Spleen (tissue), 11 donors: ENCODE results near the gene CCL18. TPM values are rescaled to one million over a fixed set of nuclear protein-coding genes. Genes with fewer than 3 reads are reported as not detected.
A peak's percentile ranks its signal among the peaks of the same experiment; 100 is the strongest.
"Not testable (repeated sequence)": the region's sequence is repeated elsewhere in the genome, so short reads cannot be mapped to it uniquely, and the experiment has no call there.

ENCODE experiments used
- DNase-seq: peaks from one replicate; pipeline ENCODE4 v3.0.0-alpha.2; 2020
- H3K27ac ChIP-seq, 8 donors: fragments of 200-600 bp; sonication (generic) in 7 of 8; 1 replicate in 4 of 8; 2 replicates in 4 of 8; pipeline versions ENCODE4 v1.5.0 to v1.8.0; 2016 to 2021; ENCODE audit warnings: inconsistent platforms in 4 of 8, mild to moderate bottlenecking in 4 of 8, moderate library complexity in 1 of 8
- H3K27me3 ChIP-seq, 7 donors: fragments of 200-600 bp; sonication (generic) in 6 of 7; replicated peaks in 1 of 7; 1 replicate in 4 of 7; 2 replicates in 3 of 7; pipeline versions ENCODE4 v1.5.0 to v1.8.0; 2016 to 2021; ENCODE audit warnings: inconsistent platforms in 3 of 7, mild to moderate bottlenecking in 1 of 7
- H3K36me3 ChIP-seq, 6 donors: fragments of 200-600 bp; sonication (generic) in 5 of 6; 1 replicate in 4 of 6; 2 replicates in 2 of 6; pipeline versions ENCODE4 v1.5.0 to v1.8.0; 2016 to 2021; ENCODE audit warnings: inconsistent platforms in 2 of 6
- H3K4me1 ChIP-seq, 6 donors: fragments of 200-600 bp; sonication (generic) in 5 of 6; 1 replicate in 3 of 6; 2 replicates in 3 of 6; pipeline versions ENCODE4 v1.5.0 to v1.8.0; 2016 to 2021; ENCODE audit warnings: inconsistent platforms in 3 of 6
- H3K4me3 ChIP-seq, 8 donors: fragments of 200-600 bp; sonication (generic) in 7 of 8; 1 replicate in 4 of 8; 2 replicates in 4 of 8; pipeline versions ENCODE4 v1.5.0 to v1.8.0; 2016 to 2021; ENCODE audit warnings: inconsistent platforms in 4 of 8, mild to moderate bottlenecking in 4 of 8, moderate library complexity in 2 of 8
- H3K9me3 ChIP-seq, 8 donors: fragments of 200-600 bp; sonication (generic) in 7 of 8; 1 replicate in 4 of 8; 2 replicates in 4 of 8; pipeline versions ENCODE4 v1.5.0 to v1.8.0; 2016 to 2021; ENCODE audit warnings: inconsistent platforms in 4 of 8
- POLR2A ChIP-seq, 3 donors: fragments of 450-650 bp; IDR thresholded peaks; one replicate each; pipeline ENCODE4 v1.5.1; 2017; ENCODE audit warnings: antibody characterized with exemption in 3 of 3, mild to moderate bottlenecking in 1 of 3
- POLR2AphosphoS5 ChIP-seq, 3 donors: sonication (generic); formaldehyde crosslinking; IDR thresholded peaks; one replicate each; pipeline ENCODE4 v1.5.1; 2017; ENCODE audit warnings: antibody characterized with exemption in 3 of 3
- WGBS, 5 donors: extraction: QIAGEN DNeasy Blood & Tissue Kit in 3 of 5; methylation state at CpG; one replicate each; pipeline versions ENCODE4 v1.1.5 to v1.1.7; 2013 to 2018; 5-methylcytosine and 5-hydroxymethylcytosine counted together
- intact Hi-C: fragments of 100-400 bp; cut with DNase I; formaldehyde crosslinking; loops from one replicate; pipeline ENCODE4 v1.15.0; 2023; ENCODE audit warnings: low total_unique reads
- polyA plus RNA-seq, 3 donors: library from polyadenylated mRNA; stranded (reverse); fragments of 200-250 nt; gene quantifications; one replicate each; pipeline ENCODE4 v1.2.1, GENCODE V29; 2013
- total RNA-seq, 7 donors: library from RNA; depleted of rRNA in 3 of 7; stranded (reverse); fragments of >200 nt in 3 of 7; fragmentation: NEBNext Ultra II Directional in 4 of 7; extraction: Animal tissue kit (Norgen Biotek cat#: 25700) in 4 of 7; gene quantifications; one replicate each; pipeline versions ENCODE4 v1.1.0 to v1.2.1, GENCODE V29; 2016 to 2021
- TF ChIP-seq, protein P1 (sequence below), 11 experiments: fragments of 200-600 bp in 7 of 11; fragments of 450-650 bp in 4 of 11; sonication (generic) in 4 of 11; IDR thresholded peaks in 8 of 11; conservative IDR thresholded peaks in 3 of 11; 1 replicate in 7 of 11; 2 replicates in 4 of 11; pipeline versions ENCODE4 v1.4.0 to v1.8.0; 2016 to 2021; ENCODE audit warnings: antibody characterized with exemption in 11 of 11, inconsistent platforms in 4 of 11, mild to moderate bottlenecking in 1 of 11
- donor health status: healthy with polysubstance abuse.
- donor health status: DM: no; HTN: no; CAD: no; lungs with moderate emphysema.
- donor health status: DM: no; HTN: no; CAD: no.
- donor health status: Bipolar disorder and iron deficiency.
- donor health status: healthy.
- donor health status: DM: no; HTN: no; CAD: no.
- donor health status: DM: yes; HTN: yes; CAD: no.

Gene CCL18
- total and polyA plus RNA-seq, 10 donors = 5.2 to 109 (median 12.4) TPM

DNA sequence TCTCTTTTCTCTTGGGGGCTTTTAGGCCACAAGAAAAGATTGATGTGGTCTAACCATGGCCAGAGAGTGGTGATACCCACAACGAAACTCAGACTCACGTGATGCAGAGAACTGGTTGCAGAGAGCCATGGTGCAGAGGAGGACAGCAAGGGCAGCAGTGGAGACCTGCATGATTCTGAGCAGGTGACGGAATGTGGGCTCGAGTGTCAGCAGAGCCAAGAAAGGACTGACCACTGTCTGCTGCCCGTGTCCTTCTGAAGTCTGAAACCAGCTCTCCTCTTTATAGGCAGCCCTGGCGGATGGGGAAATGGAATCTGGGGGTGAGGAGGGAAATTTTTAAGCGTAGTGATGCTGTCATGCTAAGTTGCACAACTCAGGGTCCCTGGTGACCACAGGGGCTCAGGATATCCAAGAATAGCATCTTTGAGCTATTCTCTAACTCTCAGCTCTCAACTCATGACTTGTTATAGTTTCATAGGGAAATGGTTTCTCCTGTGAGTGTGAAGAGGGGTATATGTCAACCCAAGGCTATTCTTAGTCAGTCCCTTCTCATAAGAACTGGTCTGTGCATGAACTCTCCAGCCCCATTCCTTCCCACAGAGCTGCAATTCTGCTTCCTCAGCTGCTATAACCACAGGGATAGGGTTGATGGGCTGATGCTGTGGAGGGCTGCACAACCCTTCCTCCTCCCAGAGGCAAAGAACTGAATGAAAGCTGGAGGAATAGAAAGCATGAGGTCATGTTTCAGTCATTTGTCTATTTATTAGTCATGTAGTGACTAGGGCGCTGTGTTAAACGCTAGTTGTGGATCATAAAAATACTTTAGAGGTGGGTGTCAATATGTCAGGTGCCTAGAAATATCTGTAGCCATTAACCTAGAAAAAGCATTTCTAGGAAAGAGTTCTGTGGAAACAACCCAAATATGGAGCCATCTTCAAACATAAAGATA is 26.1 kb downstream of the CCL18 start, which contains the start of gene CCL3:
TSS of gene CCL3 (minus strand) at position 256 of the 949 bp plus-strand sequence. CDS start at position 171, 85 bp downstream.
- Histone ChIP-seq H3K36me3 (no peaks in the 10 kb centered on the region), H3K27me3 (no peaks in the 10 kb centered on the region), H3K4me3 (peak within 1 kb of the TSS in 4 of 8 donors; percentile 15 to 59 (median 26)), H3K4me1 (peaks cover 10 to 88% (median 51%) of the 10 kb centered on the region in 6 donors), H3K9me3 (no peaks in the 10 kb centered on the region), H3K27ac (peak within 1 kb of the TSS in 7 of 8 donors; percentile 51 to 89 (median 73))
- peak in 2 of 3 donors; percentile 14 to 34 for TF ChIP-seq POLR2A (IDR thresholded peaks at IDR 0.05)
- TF ChIP-seq, protein P1, sequence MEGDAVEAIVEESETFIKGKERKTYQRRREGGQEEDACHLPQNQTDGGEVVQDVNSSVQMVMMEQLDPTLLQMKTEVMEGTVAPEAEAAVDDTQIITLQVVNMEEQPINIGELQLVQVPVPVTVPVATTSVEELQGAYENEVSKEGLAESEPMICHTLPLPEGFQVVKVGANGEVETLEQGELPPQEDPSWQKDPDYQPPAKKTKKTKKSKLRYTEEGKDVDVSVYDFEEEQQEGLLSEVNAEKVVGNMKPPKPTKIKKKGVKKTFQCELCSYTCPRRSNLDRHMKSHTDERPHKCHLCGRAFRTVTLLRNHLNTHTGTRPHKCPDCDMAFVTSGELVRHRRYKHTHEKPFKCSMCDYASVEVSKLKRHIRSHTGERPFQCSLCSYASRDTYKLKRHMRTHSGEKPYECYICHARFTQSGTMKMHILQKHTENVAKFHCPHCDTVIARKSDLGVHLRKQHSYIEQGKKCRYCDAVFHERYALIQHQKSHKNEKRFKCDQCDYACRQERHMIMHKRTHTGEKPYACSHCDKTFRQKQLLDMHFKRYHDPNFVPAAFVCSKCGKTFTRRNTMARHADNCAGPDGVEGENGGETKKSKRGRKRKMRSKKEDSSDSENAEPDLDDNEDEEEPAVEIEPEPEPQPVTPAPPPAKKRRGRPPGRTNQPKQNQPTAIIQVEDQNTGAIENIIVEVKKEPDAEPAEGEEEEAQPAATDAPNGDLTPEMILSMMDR (IDR thresholded peaks at IDR 0.05 in 8 of 11, conservative IDR thresholded peaks at IDR 0.05 in 3 of 11) = no peak
- TF ChIP-seq POLR2AphosphoS5 (IDR thresholded peaks at IDR 0.05) = peak in 2 of 3 donors; percentile 71 to 83
- DNase-seq = peak; percentile 78
- WGBS, 5 donors = 25 to 47% (median 37%) methylated on average over 9 of the region's 9 CpGs
- intact Hi-C loops = no loop called here

DNA sequence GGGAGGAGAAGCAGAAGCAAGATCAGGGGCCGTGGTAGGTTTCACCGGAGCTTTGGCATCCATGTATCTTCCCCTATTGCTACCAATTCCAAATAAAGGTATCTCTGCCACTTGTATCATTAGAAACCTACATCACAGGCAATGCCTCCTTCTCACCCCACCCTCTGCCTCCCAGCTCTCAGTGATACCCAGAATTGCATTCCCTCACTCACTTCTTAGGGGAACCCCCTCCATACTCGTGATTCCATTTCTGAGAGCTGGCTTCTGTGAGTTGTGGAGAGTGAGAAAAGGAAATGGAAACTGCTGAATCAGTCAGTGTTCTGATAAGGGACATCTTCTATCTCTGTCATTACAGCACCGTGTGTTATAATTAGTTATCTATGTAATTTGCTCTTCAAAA is 28.2 kb downstream of the CCL18 start:
- H3K4me1 ChIP-seq = peaks cover 13 to 87% (median 49%) of the 10 kb centered on the region in 6 donors

DNA sequence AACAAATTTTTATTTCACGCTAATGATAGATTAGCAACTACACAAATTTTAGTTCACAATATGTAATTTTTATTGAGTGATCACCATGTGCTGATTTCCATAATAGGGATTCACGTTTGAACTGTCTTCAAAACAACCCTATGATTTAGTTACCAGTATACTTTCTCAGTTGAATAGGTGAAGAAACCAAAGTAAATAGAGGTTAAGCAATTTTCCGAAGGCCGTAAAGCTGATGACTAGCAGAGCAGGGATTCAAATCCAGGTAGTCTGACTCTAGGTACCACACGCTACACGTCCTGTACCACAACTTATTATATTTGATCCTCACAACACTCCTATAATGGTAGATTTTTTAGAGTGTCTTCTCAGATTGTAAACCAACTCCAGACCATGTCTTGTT is 28.6 kb downstream of the CCL18 start:
- peaks cover 13 to 87% (median 49%) of the 10 kb centered on the region in 6 donors for H3K4me1 ChIP-seq
- H3K4me3 ChIP-seq, intact Hi-C loops, H3K27me3 ChIP-seq, H3K36me3 ChIP-seq, DNase-seq, H3K9me3 ChIP-seq: not testable (repeated sequence)
- peak overlapping the region in 1 of 8 donors; percentile 31 for H3K27ac ChIP-seq
- 84 to 89% (median 84%) methylated on average over 6 of the region's 6 CpGs for WGBS, 5 donors

More for the DNA sequence above, 28.2 kb downstream of the CCL18 start:
- intact Hi-C loops = no loop called here
- H3K36me3 ChIP-seq = no peaks in the 10 kb centered on the region
- H3K9me3 ChIP-seq = no peaks in the 10 kb centered on the region
- TF ChIP-seq, protein P1 (IDR thresholded peaks at IDR 0.05 in 8 of 11, conservative IDR thresholded peaks at IDR 0.05 in 3 of 11) = no peak
- TF ChIP-seq POLR2AphosphoS5 (IDR thresholded peaks at IDR 0.05) = no peak
- TF ChIP-seq POLR2A (IDR thresholded peaks at IDR 0.05) = no peak
- H3K4me3 ChIP-seq = no peak overlapping the region
- WGBS, 5 donors = 41 to 53% (median 46%) methylated on average over 4 of the region's 4 CpGs
- H3K27ac ChIP-seq = peak overlapping the region in 3 of 8 donors; percentile 31 to 73 (median 37)
- H3K27me3 ChIP-seq = no peaks in the 10 kb centered on the region
- DNase-seq = no peak

DNA sequence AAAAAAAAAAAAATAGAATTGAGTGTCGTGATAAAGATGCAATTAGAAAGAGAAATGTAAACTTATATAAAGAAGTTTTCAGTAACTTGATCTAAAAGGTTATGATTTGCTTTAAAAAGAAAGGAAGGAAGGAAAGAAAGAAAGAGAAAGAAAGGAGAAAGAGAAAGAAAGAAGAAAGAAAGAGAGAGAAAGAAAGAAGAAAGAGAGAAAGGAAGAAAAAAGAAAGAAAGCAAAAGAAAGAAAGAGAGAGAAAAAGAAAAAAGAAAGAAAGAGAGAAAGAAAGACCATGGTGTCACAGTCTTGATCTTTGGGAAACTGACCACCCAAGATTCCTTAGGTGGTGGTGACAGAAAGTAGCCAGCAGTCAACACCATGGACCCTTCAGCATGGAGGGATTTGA is 30.2 kb downstream of the CCL18 start:
- Histone ChIP-seq H3K4me3 (no peak overlapping the region), H3K36me3 (no peaks in the 10 kb centered on the region), H3K4me1 (peaks cover 6 to 74% (median 41%) of the 10 kb centered on the region in 6 donors), H3K27ac (no peak overlapping the region), H3K9me3 (no peaks in the 10 kb centered on the region), H3K27me3 (no peaks in the 10 kb centered on the region)
- TF ChIP-seq, protein P1 (IDR thresholded peaks at IDR 0.05 in 8 of 11, conservative IDR thresholded peaks at IDR 0.05 in 3 of 11) = no peak
- TF ChIP-seq POLR2A (IDR thresholded peaks at IDR 0.05) = no peak
- no peak for TF ChIP-seq POLR2AphosphoS5 (IDR thresholded peaks at IDR 0.05)
- no peak for DNase-seq
- 80 to 94% (median 90%) methylated on average over 1 of the region's 1 CpG for WGBS, 5 donors
- intact Hi-C loops = no loop called here
